ENCODE measurements around the gene SUN5.

GRCh38 chr20:33030569-33030968 is 26.3 kb upstream of the SUN5 start:
- TF ChIP-seq, protein P1, sequence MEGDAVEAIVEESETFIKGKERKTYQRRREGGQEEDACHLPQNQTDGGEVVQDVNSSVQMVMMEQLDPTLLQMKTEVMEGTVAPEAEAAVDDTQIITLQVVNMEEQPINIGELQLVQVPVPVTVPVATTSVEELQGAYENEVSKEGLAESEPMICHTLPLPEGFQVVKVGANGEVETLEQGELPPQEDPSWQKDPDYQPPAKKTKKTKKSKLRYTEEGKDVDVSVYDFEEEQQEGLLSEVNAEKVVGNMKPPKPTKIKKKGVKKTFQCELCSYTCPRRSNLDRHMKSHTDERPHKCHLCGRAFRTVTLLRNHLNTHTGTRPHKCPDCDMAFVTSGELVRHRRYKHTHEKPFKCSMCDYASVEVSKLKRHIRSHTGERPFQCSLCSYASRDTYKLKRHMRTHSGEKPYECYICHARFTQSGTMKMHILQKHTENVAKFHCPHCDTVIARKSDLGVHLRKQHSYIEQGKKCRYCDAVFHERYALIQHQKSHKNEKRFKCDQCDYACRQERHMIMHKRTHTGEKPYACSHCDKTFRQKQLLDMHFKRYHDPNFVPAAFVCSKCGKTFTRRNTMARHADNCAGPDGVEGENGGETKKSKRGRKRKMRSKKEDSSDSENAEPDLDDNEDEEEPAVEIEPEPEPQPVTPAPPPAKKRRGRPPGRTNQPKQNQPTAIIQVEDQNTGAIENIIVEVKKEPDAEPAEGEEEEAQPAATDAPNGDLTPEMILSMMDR (IDR thresholded peaks at IDR 0.05; ENCODE audit: low read depth, low read length, poor library complexity, severe bottlenecking), result no peak
- TF ChIP-seq EZH2phosphoT487 (IDR thresholded peaks at IDR 0.05; ENCODE audit: borderline replicate concordance, low read length), result no peak

All from DOHH2 (cell line).